ENCODE measurements around the gene JADE1. TPM values are rescaled to one million over a fixed set of nuclear protein-coding genes. Genes with fewer than 3 reads are reported as not detected.

The JADE1 gene
- total RNA-seq, 1 donor from 2014 or later = 150 TPM

GRCh38 chr4:128871948-128872347 lies 62.4 kb downstream of the JADE1 start:
- DNase-seq (ENCODE audit: low read depth) = no peak

- no peak for DNase-seq (ENCODE audit: low read depth)
Measured at GRCh38 chr4:128876200-128876599, 66.7 kb downstream of the JADE1 start.

GRCh38 chr4:128877934-128878333 lies 68.4 kb downstream of the JADE1 start:
- DNase-seq (ENCODE audit: low read depth) = no peak

GRCh38 chr4:128879283-128879682 lies 69.8 kb downstream of the JADE1 start:
- DNase-seq (ENCODE audit: low read depth) = no peak

- no peak for DNase-seq (ENCODE audit: low read depth)
Measured at GRCh38 chr4:128879971-128880370, 70.5 kb downstream of the JADE1 start.

- no peak for DNase-seq (ENCODE audit: low read depth)
Measured at GRCh38 chr4:128880662-128881061, 71.2 kb downstream of the JADE1 start.

- DNase-seq (ENCODE audit: low read depth) = no peak
Measured at GRCh38 chr4:128904821-128905220, 95.3 kb downstream of the JADE1 start.

- DNase-seq (ENCODE audit: low read depth) = no peak
Measured at GRCh38 chr4:128906581-128906980, 97.1 kb downstream of the JADE1 start.

GRCh38 chr4:128907981-128908380 lies 98.5 kb downstream of the JADE1 start:
- DNase-seq (ENCODE audit: low read depth) = no peak

GRCh38 chr4:128908735-128909134 lies 99.2 kb downstream of the JADE1 start:
- no peak for DNase-seq (ENCODE audit: low read depth)

- DNase-seq (ENCODE audit: low read depth) = no peak
Measured at GRCh38 chr4:128913228-128913627, 103.7 kb downstream of the JADE1 start.

GRCh38 chr4:128915544-128915943 lies 106.0 kb downstream of the JADE1 start:
- DNase-seq (ENCODE audit: low read depth) = no peak

- DNase-seq (ENCODE audit: low read depth) = no peak
Measured at GRCh38 chr4:128916832-128917231, 107.3 kb downstream of the JADE1 start.

- DNase-seq (ENCODE audit: low read depth) = no peak
Measured at GRCh38 chr4:128917781-128918180, 108.3 kb downstream of the JADE1 start.

- DNase-seq (ENCODE audit: low read depth) = no peak
Measured at GRCh38 chr4:128921954-128922353, 112.5 kb downstream of the JADE1 start.
